B cell (primary cell): ENCODE measurements around the gene EFR3B.

Experiments used
- CTCF ChIP-seq: fragments of 200-600 bp; IDR thresholded peaks from one replicate; pipeline ENCODE4 v1.8.0; 2022; ENCODE audit warnings: antibody characterized with exemption, mild to moderate bottlenecking
- EZH2 ChIP-seq: IDR thresholded peaks from 2 replicates; pipeline ENCODE4 v1.6.1; 2012; ENCODE audit warnings: borderline replicate concordance, low read depth, mild to moderate bottlenecking, moderate library complexity, low read length; ENCODE audit not compliant: insufficient read depth, poor library complexity, severe bottlenecking

- TF ChIP-seq CTCF (no peak), EZH2 (no peak)
Observed at GRCh38 chr2:25176138-25176537, 134.3 kb downstream of the EFR3B start.
